Endothelial cell (in vitro differentiated cells): ENCODE results near the gene DRC1. TPM values are rescaled to one million over a fixed set of nuclear protein-coding genes. Genes with fewer than 3 reads are reported as not detected.
"Not testable (repeated sequence)": the region's sequence is repeated elsewhere in the genome, so short reads cannot be mapped to it uniquely, and the experiment has no call there.

ENCODE experiments used
- DNase-seq: peaks from one replicate; pipeline ENCODE4 v3.0.0; 2021; ENCODE audit warnings: low spot score
- H3K27ac Mint-ChIP-seq: one replicate; pipeline ENCODE4 v1.8.0; 2021; ENCODE audit warnings: mixed read lengths, inconsistent platforms; ENCODE audit not compliant: unreplicated experiment
- H3K27me3 Mint-ChIP-seq: one replicate; pipeline ENCODE4 v1.8.0; 2021; ENCODE audit warnings: mild to moderate bottlenecking, moderate library complexity, mixed read lengths, inconsistent platforms; ENCODE audit not compliant: unreplicated experiment
- H3K36me3 Mint-ChIP-seq: one replicate; pipeline ENCODE4 v1.8.0; 2021; ENCODE audit warnings: mild to moderate bottlenecking, low read depth, mixed read lengths, inconsistent platforms; ENCODE audit not compliant: unreplicated experiment
- H3K4me1 Mint-ChIP-seq: one replicate; pipeline ENCODE4 v1.8.0; 2021; ENCODE audit warnings: mild to moderate bottlenecking, mixed read lengths, inconsistent platforms; ENCODE audit not compliant: unreplicated experiment
- H3K4me3 Mint-ChIP-seq: one replicate; pipeline ENCODE4 v1.8.0; 2021; ENCODE audit warnings: mild to moderate bottlenecking, mixed read lengths, inconsistent platforms; ENCODE audit not compliant: unreplicated experiment
- H3K9me3 Mint-ChIP-seq: one replicate; pipeline ENCODE4 v1.8.0; 2021; ENCODE audit warnings: mixed read lengths, inconsistent platforms; ENCODE audit not compliant: unreplicated experiment
- CTCF ChIP-seq: fragments of 200-600 bp; sonication (generic); IDR thresholded peaks from one replicate; pipeline ENCODE4 v1.5.0; 2021; ENCODE audit warnings: antibody characterized with exemption; ENCODE audit not compliant: unreplicated experiment
- total RNA-seq: library from RNA; stranded (reverse); fragmentation: NEBNext Ultra II Directional; extraction: Animal tissue kit (Norgen Biotek cat#: 25700); gene quantifications from one replicate; pipeline ENCODE4 v1.2.1, GENCODE V29; 2021; ENCODE audit not compliant: unreplicated experiment

Gene DRC1
- total RNA-seq, 1 donor from 2014 or later = 0.36 TPM

GRCh38 chr2:26464390-26465265 is 62.9 kb downstream of the DRC1 start:
- H3K36me3 Mint-ChIP-seq = no peaks in the 10 kb centered on the region
- peaks cover 6% of the 10 kb centered on the region for H3K27me3 Mint-ChIP-seq
- H3K4me1 Mint-ChIP-seq = no peaks in the 10 kb centered on the region
- TF ChIP-seq CTCF = no peak
- no peak overlapping the region for H3K27ac Mint-ChIP-seq
- no peak for DNase-seq
- H3K4me3 Mint-ChIP-seq = no peak overlapping the region
- no peaks in the 10 kb centered on the region for H3K9me3 Mint-ChIP-seq

GRCh38 chr2:26465266-26465925 is 63.7 kb downstream of the DRC1 start:
- TF ChIP-seq CTCF = no peak
- peaks cover 7% of the 10 kb centered on the region for H3K27me3 Mint-ChIP-seq
- H3K4me3 Mint-ChIP-seq = no peak overlapping the region
- H3K27ac Mint-ChIP-seq = no peak overlapping the region
- no peaks in the 10 kb centered on the region for H3K36me3 Mint-ChIP-seq
- no peak for DNase-seq
- H3K9me3 Mint-ChIP-seq = no peaks in the 10 kb centered on the region
- H3K4me1 Mint-ChIP-seq = no peaks in the 10 kb centered on the region

- H3K4me1 Mint-ChIP-seq = no peaks in the 10 kb centered on the region
- H3K27ac Mint-ChIP-seq = no peak overlapping the region
- no peaks in the 10 kb centered on the region for H3K9me3 Mint-ChIP-seq
- H3K27me3 Mint-ChIP-seq = peaks cover 7% of the 10 kb centered on the region
- no peak for TF ChIP-seq CTCF
- DNase-seq = no peak
- no peaks in the 10 kb centered on the region for H3K36me3 Mint-ChIP-seq
- H3K4me3 Mint-ChIP-seq = no peak overlapping the region
These were observed 64.3 kb downstream of the DRC1 start for GRCh38 chr2:26465981-26466471.

- Mint-ChIP-seq H3K4me1 (peaks cover 4% of the 10 kb centered on the region), H3K27me3 (peaks cover 7% of the 10 kb centered on the region), H3K27ac (no peak overlapping the region), H3K4me3 (no peak overlapping the region), H3K9me3 (no peaks in the 10 kb centered on the region), H3K36me3 (no peaks in the 10 kb centered on the region)
- no peak for DNase-seq
- TF ChIP-seq CTCF = no peak
These were observed 65.1 kb downstream of the DRC1 start for GRCh38 chr2:26466662-26467310.

- H3K4me3 Mint-ChIP-seq, H3K4me1 Mint-ChIP-seq, H3K36me3 Mint-ChIP-seq, DNase-seq, H3K9me3 Mint-ChIP-seq, H3K27ac Mint-ChIP-seq: not testable (repeated sequence)
- H3K27me3 Mint-ChIP-seq = peaks cover 11% of the 10 kb centered on the region
These were observed 66.8 kb downstream of the DRC1 start for GRCh38 chr2:26468544-26468943.
